ENCODE data around the gene KRTAP9-4. TPM values are rescaled to one million over a fixed set of nuclear protein-coding genes. Genes with fewer than 3 reads are reported as not detected.
"Not testable (repeated sequence)": the region's sequence is repeated elsewhere in the genome, so short reads cannot be mapped to it uniquely, and the experiment has no call there.

KRTAP9-4 gene
- total and polyA plus RNA-seq, 2 donors (not counting 3 experiments of a cell fraction or from before 2014, with no cell fraction given): not detected

DNA sequence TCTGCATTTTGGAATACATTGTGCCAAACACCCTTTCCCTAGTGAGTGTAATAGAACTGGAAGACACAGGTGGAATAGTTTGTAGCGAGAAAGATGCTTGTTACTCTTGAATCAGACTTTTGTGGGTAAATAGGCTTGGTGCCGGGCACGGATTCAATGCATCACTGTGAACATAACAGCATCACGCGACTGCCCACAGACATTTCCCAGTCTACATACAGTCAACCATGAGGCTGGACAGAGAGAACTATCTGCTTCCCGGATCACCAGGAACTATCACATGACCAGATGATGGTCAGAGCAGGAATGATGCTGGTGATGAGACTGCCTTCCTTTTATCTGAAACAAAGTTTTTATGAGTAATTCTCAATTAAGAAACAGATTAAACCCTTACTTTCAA, 23.4 kb upstream of the KRTAP9-4 start:
- no peaks in the 10 kb centered on the region for H3K9me3 ChIP-seq (replicated peaks; ENCODE audit: control insufficient read depth, insufficient read depth, low read length)
- no peaks in the 10 kb centered on the region for H4K20me1 ChIP-seq (replicated peaks; ENCODE audit: control insufficient read depth, extremely low read depth, insufficient read depth, low read length)
- H3K27ac ChIP-seq (ENCODE audit: insufficient read depth, low read depth, low read length): no peak overlapping the region
- no peak for FAIRE-seq
- no peak overlapping the region for H3K4me2 ChIP-seq (ENCODE audit: insufficient read depth, low read length)
- dilution Hi-C loops (cut with MboI; ENCODE audit: extremely low pct_ligation_motif_present, low sequenced_read_pairs): no loop called here
- H3K9me1 ChIP-seq (replicated peaks; ENCODE audit: control insufficient read depth, extremely low read depth, insufficient read depth, low read length): no peaks in the 10 kb centered on the region
- no peaks in the 10 kb centered on the region for H3K4me1 ChIP-seq (ENCODE audit: control insufficient read depth, extremely low read depth, insufficient read depth, low read length)
- intact Hi-C loops (cut with micrococcal nuclease): no loop called here
- H3K9ac ChIP-seq (replicated peaks; ENCODE audit: extremely low read depth, insufficient read depth, low read length): no peak overlapping the region
- no TSS peak for BruUV-seq (replicated peaks)
- no peaks in the 10 kb centered on the region for H3K27me3 ChIP-seq (ENCODE audit: control insufficient read depth in 2 of 2, insufficient read depth in 2 of 2, low read length in 2 of 2)
- DNase-seq (ENCODE audit: low read depth, low spot score): no peak
- H2AFZ ChIP-seq (ENCODE audit: low read depth, low read length): no peak overlapping the region
- no peaks in the 10 kb centered on the region for H3K36me3 ChIP-seq (ENCODE audit: control insufficient read depth in 2 of 2, extremely low read depth in 1 of 2, insufficient read depth in 2 of 2, low read length in 2 of 2)
- CTCF ChIA-PET: interaction anchor here (0.8 kb wide), 1 partner anchor 9 kb away, joined by 3 read pairs; no protein-coding TSS in a partner anchor
- H3K4me3 ChIP-seq (replicated peaks in 1 of 3; ENCODE audit: insufficient read depth in 1 of 3, low read depth in 1 of 3, low read length in 3 of 3): no peak overlapping the region
- no peak for TF ChIP-seq MYC (IDR thresholded peaks at IDR 0.05; ENCODE audit: low read depth, low read length)
- no peak for TF ChIP-seq POLR2AphosphoS5 (IDR thresholded peaks at IDR 0.05; ENCODE audit: insufficient read depth, low read depth, low read length)
- TF ChIP-seq GATA2 (IDR thresholded peaks at IDR 0.05; ENCODE audit: insufficient read depth, insufficient read length, low read depth, low read length): no peak
- no peak for TF ChIP-seq FOS (IDR thresholded peaks at IDR 0.05; ENCODE audit: borderline replicate concordance, insufficient read depth, low read length)
- TF ChIP-seq JUN (IDR thresholded peaks at IDR 0.05; ENCODE audit: borderline replicate concordance, insufficient read depth, insufficient read length, low read depth): no peak
- TF ChIP-seq CTCF (IDR thresholded peaks at IDR 0.05; ENCODE audit: extremely low read depth in 1 of 2, insufficient read depth in 1 of 2, low read depth in 1 of 2, low read length in 2 of 2): no peak
- TF ChIP-seq POLR2A (IDR thresholded peaks at IDR 0.05; ENCODE audit: low read depth, low read length): no peak
- no peak for TF ChIP-seq EZH2 (IDR thresholded peaks at IDR 0.05; ENCODE audit: borderline replicate concordance, low read depth, low read length, severe bottlenecking)
- TF ChIP-seq, protein P1, sequence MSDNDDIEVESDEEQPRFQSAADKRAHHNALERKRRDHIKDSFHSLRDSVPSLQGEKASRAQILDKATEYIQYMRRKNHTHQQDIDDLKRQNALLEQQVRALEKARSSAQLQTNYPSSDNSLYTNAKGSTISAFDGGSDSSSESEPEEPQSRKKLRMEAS (IDR thresholded peaks at IDR 0.05; ENCODE audit: insufficient read depth, insufficient read length): no peak
- POLR2A ChIA-PET: no interaction called here
- no peaks in the 10 kb centered on the region for H3K79me2 ChIP-seq (ENCODE audit: control insufficient read depth, insufficient read depth, low read length)

GRCh38 chr17:41226598-41227095, 22.8 kb upstream of the KRTAP9-4 start, which contains the start of gene KRTAP9-2:
TSS of gene KRTAP9-2 (plus strand) at chr17:41226648. CDS start at chr17:41226655, 7 bp downstream.
- H3K4me3 ChIP-seq (replicated peaks in 1 of 3; ENCODE audit: insufficient read depth in 1 of 3, low read depth in 1 of 3, low read length in 3 of 3); intact Hi-C loops (cut with micrococcal nuclease); H3K9me1 ChIP-seq (replicated peaks; ENCODE audit: control insufficient read depth, extremely low read depth, insufficient read depth, low read length); H3K36me3 ChIP-seq (ENCODE audit: control insufficient read depth in 2 of 2, extremely low read depth in 1 of 2, insufficient read depth in 2 of 2, low read length in 2 of 2); CTCF ChIA-PET; BruUV-seq (replicated peaks); H4K20me1 ChIP-seq (replicated peaks; ENCODE audit: control insufficient read depth, extremely low read depth, insufficient read depth, low read length); DNase-seq (ENCODE audit: low read depth, low spot score); H3K27me3 ChIP-seq (ENCODE audit: control insufficient read depth in 2 of 2, insufficient read depth in 2 of 2, low read length in 2 of 2); dilution Hi-C loops (cut with MboI; ENCODE audit: extremely low pct_ligation_motif_present, low sequenced_read_pairs); FAIRE-seq; H3K79me2 ChIP-seq (ENCODE audit: control insufficient read depth, insufficient read depth, low read length); POLR2A ChIA-PET; H2AFZ ChIP-seq (ENCODE audit: low read depth, low read length); H3K4me1 ChIP-seq (ENCODE audit: control insufficient read depth, extremely low read depth, insufficient read depth, low read length); H3K9me3 ChIP-seq (replicated peaks; ENCODE audit: control insufficient read depth, insufficient read depth, low read length); H3K27ac ChIP-seq (ENCODE audit: insufficient read depth, low read depth, low read length); H3K9ac ChIP-seq (replicated peaks; ENCODE audit: extremely low read depth, insufficient read depth, low read length); H3K4me2 ChIP-seq (ENCODE audit: insufficient read depth, low read length): not testable (repeated sequence)
